ENCODE data around the gene FRMD7.
"Not testable (repeated sequence)": the region's sequence is repeated elsewhere in the genome, so short reads cannot be mapped to it uniquely, and the experiment has no call there.

Gene FRMD7, protein sequence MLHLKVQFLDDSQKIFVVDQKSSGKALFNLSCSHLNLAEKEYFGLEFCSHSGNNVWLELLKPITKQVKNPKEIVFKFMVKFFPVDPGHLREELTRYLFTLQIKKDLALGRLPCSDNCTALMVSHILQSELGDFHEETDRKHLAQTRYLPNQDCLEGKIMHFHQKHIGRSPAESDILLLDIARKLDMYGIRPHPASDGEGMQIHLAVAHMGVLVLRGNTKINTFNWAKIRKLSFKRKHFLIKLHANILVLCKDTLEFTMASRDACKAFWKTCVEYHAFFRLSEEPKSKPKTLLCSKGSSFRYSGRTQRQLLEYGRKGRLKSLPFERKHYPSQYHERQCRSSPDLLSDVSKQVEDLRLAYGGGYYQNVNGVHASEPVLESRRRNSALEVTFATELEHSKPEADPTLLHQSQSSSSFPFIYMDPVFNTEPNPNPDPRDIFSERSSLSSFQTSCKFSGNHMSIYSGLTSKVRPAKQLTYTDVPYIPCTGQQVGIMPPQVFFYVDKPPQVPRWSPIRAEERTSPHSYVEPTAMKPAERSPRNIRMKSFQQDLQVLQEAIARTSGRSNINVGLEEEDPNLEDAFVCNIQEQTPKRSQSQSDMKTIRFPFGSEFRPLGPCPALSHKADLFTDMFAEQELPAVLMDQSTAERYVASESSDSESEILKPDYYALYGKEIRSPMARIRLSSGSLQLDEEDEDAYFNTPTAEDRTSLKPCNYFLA

DNA sequence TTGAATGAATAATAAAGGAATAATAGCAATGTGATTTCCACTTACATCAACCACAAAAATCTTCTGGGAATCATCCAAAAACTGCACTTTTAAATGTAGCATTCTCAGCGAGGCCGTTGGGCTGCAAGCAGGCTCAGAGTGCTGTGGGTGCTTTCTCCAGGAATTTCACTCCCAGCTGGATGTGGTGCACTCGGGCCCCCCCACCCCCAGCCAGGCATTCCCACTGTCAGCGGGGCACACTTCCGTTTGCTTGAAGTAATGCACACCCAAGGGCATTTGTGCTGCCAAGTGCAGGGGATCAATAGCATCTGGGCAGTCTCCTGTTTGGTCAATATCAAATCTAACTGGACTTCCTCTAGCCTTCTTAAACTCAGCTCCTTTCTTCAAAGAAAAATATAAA lies at the start of gene FRMD7:
Gene FRMD7, minus strand, starts transcription at position 278 of the 400 bp plus-strand sequence. Its CDS starts 176 bp downstream, at position 102.
- DNase-seq (ENCODE audit: low read depth): no peak

DNA sequence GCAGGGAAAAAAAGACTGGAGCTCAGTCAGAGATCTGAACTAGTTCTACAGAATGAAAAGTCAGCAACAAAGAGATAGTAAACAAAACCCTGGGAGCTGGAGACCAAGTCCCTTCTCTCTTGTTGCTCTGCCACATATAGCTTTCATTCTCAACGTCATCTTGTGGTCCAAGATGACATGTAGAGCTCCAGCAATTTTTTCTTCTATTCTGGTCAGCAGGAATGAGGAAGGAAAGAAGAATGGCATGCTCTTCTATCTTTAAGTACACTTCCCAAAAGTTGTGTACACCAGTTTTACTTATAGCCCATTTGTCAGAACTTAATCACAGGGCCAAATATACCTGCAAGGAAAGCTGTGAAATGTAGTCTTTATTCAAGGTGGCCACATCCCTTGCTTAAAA lies 45.8 kb upstream of the FRMD7 start:
- DNase-seq (ENCODE audit: low read depth): no peak

DNA sequence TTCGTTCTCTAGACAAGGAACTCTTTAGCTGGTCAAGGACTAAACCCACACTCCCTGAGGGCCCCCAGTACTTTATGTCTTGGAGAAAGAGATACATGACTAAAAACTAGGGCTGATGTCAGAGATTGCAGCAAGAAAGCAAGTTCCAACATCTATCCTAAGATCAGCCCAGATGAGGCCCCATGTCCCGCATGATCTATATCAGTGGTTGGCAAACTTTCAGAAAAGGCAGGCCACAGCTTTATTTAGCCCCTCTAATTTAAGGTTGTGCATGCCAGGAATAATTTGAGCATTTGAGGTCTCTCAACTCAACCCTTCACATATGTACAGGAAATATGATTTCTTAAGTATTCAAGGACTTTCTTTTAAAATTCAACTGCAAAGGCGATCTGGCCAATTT lies 44.1 kb upstream of the FRMD7 start:
- no peak for DNase-seq (ENCODE audit: low read depth)

DNA sequence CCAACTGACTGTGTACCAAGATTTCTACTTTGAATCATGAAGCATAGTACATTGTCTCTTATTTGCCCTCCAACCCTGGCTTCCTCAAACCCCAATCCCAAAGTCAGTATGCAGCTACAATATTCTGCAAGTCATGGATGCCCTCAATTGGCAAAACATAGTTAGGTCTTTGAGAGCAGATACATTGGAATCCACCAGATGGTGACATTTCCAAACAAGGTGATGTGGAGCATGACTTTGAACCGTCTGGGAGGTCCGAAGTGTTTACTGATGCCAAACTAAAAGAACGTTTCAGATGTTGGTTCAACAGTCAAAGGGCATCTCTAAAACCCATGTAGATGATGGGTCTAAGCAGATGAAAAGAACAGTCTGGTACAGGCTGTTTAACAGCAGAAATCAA lies 43.7 kb upstream of the FRMD7 start:
- DNase-seq (ENCODE audit: low read depth): no peak

DNA sequence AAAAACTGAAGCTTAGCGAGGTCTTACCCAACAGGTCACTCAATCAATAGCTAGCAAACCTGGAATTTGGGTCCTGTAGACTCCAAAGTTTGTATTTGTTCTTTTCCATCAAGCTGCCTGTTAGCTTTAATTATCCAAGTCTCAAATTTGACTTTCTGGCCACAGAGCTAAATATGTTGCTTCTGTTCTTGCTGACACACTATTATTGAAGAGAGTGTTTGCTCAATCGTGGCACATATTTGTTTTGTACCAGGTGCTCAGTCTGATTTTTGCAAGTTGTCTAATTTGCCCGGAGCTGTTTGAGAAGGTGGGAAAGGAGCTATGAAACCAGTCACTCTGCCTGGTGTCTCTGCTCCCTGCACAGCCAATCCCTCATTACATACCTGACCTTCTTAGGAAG lies 41.7 kb upstream of the FRMD7 start:
- DNase-seq (ENCODE audit: low read depth): no peak

DNA sequence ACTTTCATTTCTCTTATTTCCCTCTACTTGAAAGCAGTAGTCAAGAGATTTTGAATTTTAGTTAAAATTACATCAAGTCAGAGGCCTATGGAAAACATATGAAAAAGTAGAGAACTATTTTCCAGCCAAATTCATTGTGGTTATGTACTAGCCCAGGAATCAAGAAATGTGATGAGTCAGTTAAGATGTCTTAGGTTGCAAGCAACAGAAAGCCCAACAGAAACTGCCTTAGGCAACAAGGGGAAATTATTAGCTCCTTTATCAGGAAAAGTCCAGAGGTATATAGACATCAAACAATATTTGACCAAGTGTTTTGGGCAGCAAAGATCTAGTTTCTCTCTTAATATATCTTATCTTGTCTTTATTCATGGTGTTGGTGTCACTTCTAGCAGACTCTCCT lies 37.8 kb upstream of the FRMD7 start:
- DNase-seq (ENCODE audit: low read depth): no peak

DNA sequence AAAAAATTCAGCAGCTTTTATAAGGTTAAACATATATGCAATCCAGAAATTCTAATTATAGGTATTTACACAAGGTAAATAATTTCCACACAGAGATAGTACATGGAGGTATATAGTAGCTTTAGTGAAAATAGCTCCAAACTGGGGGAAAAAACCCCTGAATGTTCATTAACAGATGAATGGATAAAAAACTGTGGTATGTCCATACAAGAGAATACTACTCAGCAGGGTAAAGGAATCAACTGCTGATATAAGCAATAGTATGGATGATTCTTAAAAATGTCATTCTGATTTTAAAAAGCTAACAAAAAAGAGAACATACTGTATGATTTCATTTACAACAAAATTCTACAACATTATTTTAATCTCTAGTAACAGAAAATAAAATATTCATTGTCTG lies 37.2 kb upstream of the FRMD7 start:
- no peak for DNase-seq (ENCODE audit: low read depth)

DNA sequence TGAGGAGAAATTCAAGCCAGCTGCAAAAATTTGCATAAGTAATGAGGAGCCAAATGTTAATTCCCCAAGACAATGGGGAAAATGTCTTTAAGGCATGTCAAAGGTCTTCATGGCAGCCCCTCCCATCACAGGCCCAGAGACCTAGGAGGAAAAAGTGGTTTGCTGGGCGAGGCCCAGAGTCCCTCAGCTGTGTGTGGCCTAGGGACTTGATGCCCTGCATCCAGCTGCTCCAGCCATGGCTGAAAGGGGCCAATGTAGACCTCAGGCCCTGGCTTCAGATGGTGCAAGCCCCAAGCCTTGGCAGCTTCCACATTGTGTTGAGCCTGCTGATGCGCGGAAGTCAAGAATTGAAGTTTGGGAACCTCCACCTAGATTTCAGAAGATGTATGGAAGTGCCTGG lies 35.3 kb upstream of the FRMD7 start:
- not testable (repeated sequence) for DNase-seq (ENCODE audit: low read depth)

DNA sequence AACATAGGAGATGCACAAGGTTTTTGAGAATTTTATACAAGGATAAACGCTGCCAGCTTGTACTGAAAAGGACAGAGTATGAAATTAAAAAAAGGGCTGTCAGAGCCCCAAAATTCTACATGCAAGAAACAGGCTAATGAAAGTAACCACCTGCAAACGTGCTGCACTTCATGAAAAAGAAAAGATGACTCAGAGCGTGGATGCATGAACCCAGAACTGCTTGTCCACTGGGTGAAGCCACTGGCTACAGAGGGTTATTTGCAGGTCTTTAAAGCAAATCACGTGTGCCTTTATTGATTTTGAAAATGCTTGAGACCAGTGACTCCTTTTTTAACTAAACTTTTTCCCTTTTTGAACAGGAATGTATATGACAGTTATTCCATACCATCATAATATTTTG lies 25.3 kb upstream of the FRMD7 start:
- no peak for DNase-seq (ENCODE audit: low read depth)

DNA sequence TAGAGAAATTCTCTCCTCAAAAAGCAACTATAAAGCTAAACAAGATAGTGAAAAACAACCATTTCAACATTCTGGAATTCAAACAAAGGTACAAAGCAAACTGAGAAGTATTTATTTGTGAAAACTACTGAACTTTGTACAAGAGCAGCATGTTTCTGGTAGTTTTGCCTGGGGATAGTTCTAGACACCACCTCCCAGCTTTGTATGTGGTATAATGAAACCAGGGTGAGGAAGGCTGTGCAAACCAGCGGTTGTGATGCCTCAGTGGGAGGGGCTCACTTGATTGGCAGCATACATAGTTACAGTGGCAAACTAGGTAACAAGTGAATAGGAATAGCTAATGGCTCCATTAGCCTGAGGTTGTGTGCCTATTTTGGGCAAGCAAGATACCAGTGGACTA lies 18.6 kb upstream of the FRMD7 start:
- DNase-seq (ENCODE audit: low read depth): no peak

DNA sequence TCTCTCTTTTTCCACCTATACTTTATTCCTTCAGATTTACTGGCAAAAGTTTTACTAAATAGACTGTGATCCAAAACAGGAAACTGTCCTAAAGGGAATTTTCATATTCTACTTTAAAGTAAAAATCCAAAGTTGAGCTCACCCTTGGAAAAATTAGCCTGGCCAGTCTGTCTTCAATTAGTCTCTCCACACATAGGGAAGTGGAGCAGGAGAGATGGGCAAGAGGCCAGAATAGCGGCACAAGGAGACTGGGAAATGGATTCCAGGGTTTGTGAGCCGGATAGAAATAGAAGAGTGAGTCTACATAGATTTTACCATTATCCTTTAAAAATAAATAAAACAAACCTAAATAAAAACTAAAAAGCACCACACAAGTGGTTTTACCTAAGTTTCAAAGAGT lies 16.2 kb upstream of the FRMD7 start:
- DNase-seq (ENCODE audit: low read depth): no peak

DNA sequence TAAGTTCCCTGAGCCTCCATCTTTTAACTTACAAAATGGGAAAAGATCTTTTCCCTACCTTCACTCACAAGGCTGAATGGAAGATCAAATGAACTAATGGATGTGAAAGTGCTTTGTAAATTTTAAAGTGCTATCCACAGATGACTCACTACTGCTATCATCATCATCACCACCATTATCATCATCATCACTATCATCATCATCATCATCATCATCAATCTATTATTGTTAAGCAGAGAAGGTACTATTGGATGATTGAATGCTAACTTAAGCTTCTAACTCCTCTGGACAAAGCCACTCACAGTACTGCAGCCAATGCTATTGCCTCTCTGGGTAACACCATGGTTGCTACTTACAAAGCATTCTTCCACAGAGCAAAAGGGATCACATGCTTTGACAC lies 1.9 kb downstream of the FRMD7 start:
- DNase-seq (ENCODE audit: low read depth): no peak

DNA sequence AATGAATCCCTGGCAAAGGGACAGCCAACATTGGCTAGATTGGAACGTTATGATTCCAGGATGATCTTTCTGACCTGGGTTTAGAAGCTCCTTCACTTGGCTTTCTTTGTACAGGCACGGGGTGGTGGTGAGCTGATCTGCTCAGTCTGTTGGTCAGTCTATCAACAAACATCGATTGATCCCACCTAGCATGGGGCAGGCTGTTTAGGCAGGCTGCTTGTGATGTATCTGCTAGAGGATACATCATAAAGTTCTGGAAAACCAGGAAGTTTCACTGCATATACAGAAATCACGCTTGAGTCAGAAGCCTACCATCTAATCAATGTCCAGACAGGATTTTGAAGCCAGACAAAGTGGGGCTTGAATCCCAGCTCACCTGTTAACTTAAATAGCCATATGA lies 6.9 kb downstream of the FRMD7 start:
- DNase-seq (ENCODE audit: low read depth): no peak

DNA sequence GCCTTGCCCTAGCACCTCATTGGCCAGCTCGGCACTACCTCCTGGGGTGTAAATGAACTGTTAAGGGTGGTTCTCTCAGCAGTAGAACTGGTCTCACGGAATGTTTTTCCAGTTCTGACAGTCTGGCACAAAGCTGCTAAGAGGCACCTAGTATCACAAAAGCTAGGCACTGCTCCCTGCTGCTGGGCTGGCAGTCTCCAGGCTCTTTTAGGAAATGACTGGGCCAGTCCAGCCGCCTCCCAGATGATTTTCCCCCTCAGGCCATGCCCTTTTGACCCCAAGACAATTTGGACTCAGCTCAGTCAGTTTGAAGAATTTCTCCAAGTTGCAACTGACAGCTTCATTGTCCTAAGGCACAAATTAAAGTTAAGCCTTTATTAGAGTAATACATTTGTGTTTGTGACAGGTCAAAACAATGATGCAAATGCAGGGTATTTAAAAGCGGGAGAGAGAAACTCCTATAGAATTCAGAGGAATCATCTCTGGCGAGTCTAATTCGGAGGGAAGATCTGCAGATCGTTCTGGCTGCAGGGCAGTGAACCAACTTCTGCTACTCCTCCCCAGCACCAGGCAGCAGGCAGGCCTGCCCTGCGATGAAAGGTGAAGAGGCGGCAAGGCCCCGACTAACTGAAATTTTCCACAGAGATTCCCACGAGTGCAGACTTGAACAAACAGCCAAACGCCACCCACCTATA lies 7.9 kb downstream of the FRMD7 start:
- no peak for DNase-seq (ENCODE audit: low read depth)

DNA sequence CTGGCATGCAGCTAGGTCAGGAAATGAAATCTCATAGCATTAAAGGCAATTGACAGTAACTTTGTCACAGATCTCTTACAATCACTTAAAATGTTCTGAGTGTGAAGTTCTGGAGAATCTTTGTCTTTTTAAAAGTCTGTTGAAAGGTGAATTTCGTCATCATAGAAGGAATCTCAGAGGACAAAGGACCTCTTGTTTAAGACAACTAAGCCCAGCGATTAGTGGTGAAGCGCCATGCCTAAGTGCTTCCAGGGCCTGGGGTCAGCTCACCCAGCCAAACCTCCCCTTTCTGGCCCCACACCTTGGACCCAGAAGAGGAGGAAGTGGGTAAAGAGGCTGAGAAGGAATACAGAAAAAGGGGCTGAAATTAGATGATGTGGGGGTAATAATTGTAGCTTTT lies 8.5 kb downstream of the FRMD7 start:
- DNase-seq (ENCODE audit: low read depth): no peak

DNA sequence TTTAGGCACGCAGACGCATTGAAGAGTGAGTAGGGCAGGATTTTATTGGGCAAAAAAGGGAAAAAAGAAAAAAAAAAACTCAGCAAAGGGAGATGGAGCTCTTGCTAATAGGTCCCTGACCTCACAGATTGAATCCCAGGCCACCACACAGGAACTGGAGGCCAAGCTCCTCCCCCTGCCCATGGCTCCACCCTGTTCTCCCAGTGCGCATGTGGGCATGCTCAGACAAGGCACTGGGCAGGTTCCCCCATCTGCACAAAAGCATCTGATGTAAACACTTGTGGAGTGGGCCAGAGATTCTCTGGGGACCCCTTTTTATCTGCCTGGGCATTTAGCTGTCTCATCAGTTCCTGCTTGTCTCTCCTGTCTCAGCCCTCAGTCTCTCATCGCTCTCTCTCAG lies 9.5 kb downstream of the FRMD7 start:
- no peak for DNase-seq (ENCODE audit: low read depth)

DNA sequence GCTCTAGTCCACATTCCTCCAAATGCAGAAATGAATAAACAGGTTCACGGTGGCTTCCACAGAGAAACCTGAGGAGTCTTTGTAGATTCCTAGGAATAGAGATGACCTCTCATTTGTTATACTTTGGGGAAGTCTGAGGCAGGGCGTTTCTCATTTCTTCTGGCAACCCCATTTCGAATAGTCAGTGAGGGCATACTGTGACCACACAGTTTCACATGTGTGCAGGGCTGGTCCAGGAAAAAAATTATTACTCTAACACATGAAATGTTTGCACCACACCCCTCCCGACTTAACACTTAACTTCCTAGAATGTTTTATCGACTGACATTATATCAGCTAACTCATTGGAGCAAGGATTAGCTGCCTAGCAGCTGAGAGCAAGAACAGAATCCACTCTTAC lies 12.0 kb downstream of the FRMD7 start:
- DNase-seq (ENCODE audit: low read depth): no peak

DNA sequence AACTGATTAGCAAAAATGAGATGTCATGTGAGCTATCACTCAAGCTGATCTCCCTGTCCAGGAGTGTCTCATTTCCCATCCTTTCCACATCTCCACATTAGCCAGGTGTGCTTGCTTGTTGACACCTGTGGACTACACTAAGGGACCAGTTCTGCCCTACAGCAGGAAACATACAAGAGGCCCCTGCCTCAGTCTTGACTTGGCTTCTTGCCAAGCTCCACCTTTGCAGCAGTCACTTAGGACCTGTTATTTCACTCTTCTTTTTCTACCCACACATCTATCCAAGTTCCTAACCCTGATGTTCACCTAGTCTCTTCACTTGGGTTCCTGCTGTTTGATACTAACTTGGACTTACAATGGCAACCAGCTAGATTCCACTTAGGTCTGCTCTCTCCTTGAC lies 13.2 kb downstream of the FRMD7 start:
- no peak for DNase-seq (ENCODE audit: low read depth)

DNA sequence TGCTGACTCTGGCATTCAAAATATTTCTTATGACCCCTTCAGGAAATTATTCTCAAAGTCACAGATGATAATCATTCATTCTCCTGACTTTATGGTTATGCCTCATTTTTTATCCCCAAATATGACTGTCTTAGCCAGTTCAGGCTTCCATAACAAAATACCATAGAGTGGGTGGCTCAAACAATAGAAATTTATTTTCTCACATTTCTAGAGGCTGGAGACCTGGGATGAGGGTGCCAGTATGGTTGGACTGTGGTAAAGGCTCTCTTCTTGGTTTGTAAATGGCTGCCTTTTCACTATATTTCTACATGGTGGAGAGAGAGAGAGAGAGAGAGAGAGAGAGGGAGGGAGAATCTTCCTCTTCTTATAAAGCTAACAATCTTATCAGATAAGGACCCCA lies 20.5 kb downstream of the FRMD7 start:
- DNase-seq (ENCODE audit: low read depth): no peak

DNA sequence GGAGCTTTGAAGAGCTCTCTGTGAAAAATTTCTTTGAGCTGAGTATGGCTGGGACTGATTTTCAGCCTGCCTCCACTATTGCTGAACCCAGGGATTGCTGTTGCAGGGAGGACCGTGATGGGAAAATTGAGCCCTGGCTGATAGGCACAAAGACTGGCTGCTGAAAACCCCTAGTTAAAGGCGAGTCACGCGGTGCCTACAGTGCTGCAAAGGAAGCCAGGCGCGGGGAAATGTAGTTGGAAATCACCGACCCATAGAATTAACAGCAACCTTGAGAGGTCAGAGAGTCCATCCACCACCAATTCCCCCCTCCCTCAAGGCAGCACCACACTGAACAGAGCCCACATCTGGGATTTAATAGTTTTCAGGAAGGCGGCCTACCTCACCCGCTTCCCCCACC lies 26.0 kb downstream of the FRMD7 start:
- no peak for DNase-seq (ENCODE audit: low read depth)

DNA sequence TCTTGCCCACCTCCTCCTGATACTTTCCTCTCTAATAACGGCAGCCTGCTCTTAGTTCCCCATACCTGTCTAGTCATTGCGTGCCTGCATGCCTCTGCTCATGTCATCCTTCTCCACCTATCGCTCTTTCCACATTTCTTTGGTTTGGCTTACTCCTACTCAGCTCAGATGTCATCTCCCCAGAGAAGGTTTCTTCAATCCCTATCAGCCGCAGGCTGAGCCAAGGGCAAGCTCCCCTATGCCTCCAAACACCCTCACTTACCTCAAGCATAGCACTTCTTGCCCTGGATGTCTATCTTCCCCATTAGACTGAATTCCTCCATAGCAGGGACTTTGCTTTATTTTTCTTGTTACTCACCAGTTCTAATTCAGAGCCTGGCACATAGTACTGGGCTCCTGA lies 26.6 kb downstream of the FRMD7 start:
- DNase-seq (ENCODE audit: low read depth): no peak

DNA sequence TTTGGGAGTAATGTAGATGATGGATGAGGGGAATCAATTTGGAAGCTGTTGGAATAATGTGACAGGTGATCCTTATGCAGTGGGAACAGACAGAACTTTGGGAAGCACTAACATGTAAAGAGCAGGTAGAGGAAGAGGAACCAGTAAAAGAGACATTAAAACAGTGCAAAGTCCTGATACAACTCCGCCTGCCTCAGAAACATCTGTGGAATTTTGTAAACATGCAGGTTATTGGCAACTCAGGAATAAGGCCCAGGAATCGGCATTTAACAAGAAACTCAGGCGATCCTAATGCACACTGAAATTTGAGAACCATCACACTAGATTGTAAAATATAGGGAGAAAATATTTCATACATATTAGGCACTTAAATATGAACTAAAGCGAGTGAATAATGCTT lies 29.1 kb downstream of the FRMD7 start:
- DNase-seq (ENCODE audit: low read depth): not testable (repeated sequence)

DNA sequence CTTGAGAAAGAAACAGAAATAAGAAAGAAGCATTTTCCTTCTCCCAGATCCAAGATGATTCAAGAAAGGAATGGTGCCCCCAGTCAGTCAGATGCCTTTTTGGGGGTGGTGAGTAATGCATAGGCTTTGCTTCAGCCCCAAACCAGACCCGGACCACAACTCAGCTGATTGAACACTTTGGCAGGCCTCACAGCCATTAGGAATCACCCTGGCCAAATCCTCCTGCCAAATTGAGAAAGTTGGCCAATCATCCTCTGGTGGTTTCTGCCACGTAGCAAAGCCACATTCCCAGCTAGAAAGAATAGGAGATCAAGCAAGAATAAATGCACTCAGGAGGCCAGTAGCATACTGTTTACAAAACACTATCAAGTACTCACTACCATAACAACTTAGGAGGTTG lies 33.7 kb downstream of the FRMD7 start:
- no peak for DNase-seq (ENCODE audit: low read depth)
